GM21825 (cell line): ENCODE data around the gene CD247.

Source experiments
- ATAC-seq: cut with Tn5 transposase; IDR thresholded peaks from one replicate; pipeline ENCODE4 v1.9.1; 2021; ENCODE audit warnings: mild to moderate bottlenecking, moderate library complexity; ENCODE audit not compliant: unreplicated experiment

Gene CD247

DNA sequence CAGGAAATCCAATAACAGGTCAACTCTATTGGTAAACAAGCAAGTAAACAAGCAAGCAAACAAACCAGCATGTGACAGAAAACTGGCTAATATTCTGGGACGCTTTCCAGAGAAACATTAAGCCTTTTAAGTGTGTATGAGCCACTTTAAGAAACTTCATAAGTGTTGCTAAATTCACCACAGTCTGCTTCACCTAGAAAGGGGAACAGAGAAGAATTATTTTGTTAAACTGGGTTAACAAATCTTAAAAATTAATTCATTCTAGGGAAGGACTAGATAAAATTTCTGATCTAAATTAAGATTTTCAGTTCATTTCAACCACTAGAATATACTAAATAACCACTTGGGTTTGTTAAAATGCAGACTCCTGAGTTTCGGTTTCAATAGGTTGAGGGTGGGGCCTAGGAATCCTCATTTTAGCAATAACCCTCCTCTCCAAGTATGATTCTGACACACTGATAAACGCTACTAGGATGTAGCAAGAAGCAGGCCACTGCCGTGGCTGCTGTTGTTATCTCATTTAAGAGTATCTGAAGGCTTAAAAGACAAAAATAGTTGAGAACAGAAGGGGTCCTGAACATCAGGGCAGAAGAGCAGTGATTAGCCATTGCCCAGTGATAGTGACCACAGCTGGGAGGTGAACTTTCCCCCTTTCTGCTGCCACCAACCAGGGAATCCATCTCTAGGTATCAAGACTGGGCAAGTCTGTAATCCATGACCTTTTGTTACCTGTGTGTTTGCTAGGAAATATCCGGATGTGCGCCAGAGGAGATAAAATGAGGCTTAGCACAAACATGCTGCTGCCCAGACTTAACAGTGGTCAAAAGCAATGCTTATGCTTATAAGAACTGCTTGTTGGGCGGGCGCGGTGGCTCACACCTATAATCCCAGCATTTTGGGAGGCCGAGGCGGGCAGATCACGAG, 24.0 kb upstream of the CD247 start:
- no peak for ATAC-seq

GRCh38 chr1:167541610-167542009, 23.3 kb upstream of the CD247 start:
- ATAC-seq, result no peak

GRCh38 chr1:167541003-167541402, 22.7 kb upstream of the CD247 start:
- ATAC-seq, result no peak

- ATAC-seq, result no peak
These were observed 20.3 kb upstream of the CD247 start for GRCh38 chr1:167538657-167539056.

DNA sequence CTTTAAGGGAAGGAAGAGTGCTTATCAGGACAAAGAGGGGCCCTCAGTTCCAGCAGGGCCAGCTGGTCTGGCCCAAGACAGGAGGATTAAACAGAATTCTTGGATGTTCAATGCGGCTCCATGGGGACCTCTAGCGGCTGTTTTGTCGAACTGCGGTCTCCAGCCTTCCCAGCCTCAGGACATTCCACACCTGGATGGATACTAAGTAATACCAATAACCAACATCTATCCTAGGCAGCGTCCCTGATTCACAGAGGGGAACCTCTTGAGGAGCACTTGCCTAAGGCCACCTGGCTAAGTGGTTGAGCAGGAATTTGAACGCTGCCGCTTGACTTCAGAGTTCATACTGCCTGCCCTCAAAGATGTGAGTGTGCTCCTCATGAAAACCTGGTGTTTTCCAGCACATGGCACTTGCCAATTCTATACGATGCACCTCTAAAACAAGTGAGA, 15.5 kb upstream of the CD247 start:
- ATAC-seq, result peak; percentile 58

DNA sequence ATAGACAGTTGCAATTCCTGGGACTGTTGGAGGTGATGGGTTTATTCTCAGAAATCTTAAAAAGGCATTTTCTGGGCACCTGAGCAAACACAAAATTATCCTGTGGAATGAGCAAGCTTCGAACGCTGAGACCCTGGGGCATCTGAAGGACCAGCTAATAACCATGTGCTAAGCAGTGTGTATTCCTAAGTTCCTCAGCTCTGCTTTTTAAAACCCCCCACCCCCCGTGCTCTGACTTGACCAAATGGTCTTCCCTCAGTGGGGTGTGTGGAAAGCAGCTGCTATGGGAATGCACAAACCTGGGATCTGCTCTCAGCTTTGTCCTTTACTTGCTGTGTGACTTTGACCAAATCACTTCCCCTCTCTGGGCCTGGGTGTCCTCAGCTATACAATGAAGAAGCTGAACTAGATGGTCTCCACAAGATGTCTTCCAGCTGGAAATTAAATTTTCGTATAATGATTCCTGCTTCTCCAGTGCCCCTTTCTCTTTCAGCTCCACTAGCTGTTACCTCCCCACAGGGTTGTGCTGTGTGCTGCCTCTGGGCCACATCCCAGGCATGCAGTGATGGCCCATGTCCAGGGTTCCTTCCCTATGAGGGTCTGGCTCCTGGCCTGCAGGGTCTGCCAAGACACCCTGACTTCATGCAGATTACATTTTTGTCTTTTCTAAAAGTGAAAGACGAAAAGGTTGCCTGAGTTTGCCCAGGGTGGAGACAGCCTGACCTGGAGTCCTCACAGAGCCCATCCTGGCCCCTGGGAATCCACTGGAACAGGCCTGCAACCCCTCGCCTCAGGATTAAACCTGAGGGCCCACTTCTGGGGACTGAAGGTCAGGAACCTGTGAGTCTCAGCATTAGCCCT, 14.9 kb upstream of the CD247 start:
- ATAC-seq, result peak; percentile 17

- no peak for ATAC-seq
These were observed 14.0 kb upstream of the CD247 start for GRCh38 chr1:167532375-167532774.

DNA sequence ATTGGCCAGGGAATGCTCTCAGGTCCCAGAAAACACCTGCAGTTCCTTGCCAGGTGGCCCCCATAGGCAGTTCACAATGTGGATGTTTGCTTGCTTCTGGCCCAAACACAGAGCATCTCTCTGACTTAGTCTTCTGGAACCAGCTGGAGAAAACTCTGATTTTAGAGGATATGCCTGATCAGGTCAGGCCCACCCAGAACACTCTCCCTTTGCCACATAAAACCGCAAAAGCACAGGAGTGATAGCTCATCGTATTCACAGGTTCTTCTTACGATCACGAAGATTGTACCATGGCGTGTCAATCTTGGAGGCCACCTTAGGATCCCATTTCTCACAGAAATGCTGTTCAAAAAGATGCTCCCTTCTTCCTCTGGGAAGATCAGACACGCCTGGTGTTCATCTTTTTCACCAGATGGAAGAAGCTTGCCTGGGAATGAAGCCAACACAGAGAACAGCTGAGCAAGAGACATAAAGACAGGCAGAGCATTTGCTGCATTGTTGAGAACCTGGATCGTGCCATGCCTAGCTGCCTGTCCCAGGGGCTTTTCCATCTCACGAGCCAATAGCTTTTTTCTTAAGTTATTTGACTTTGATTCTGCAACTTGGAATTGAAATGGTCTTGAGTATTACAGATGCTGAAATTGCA, 11.6 kb upstream of the CD247 start:
- no peak for ATAC-seq

DNA sequence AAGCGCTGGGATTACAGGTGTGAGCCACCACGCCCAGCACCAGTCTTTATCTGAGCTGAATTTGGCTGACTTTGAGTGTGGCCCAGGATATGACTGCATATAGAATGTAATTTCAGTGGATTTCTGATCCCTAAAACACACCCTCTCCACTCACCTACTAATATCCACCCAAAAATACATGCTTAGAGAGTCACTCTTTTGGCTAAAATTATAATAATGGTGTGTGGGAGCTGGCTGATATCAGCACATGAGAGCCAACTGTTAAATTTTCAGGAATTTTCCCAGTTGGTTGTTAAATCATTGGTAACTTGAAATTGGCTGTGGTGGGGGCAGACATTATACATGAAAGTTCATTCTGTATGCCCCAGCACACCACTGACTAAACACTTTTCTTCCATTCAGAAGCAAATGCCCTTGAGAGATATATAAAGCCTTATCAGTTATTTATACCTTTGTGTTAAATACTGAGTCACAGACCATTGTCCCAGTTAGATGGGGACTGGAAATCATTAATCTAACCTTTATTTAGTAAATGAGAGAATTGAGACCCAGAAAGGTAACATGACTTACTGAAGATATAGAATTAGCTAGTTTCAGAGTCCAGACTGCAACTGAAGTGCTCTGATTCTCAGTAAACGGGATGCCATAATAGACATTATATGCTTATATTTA, 9.9 kb upstream of the CD247 start:
- ATAC-seq, result no peak

GRCh38 chr1:167526667-167527383, 8.5 kb upstream of the CD247 start:
- no peak for ATAC-seq

DNA sequence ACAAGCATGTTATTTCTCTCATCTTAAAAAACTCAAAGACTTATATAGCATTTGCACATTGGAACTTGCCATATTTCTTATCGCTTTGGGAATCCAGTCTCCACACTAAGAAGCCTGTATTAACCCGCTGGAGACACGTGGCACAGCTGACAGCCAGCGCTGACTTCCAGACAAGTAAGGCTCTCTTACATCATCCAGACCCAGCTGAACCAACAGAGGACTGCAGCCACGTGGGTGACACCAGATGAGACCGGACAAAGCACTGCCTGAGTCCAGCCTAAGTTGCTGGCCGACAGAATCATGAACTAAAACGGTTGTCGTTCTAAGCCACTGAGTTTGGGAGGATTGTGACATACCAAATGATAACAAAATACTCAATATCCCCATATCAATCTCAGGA, 6.3 kb upstream of the CD247 start:
- ATAC-seq, result no peak

DNA sequence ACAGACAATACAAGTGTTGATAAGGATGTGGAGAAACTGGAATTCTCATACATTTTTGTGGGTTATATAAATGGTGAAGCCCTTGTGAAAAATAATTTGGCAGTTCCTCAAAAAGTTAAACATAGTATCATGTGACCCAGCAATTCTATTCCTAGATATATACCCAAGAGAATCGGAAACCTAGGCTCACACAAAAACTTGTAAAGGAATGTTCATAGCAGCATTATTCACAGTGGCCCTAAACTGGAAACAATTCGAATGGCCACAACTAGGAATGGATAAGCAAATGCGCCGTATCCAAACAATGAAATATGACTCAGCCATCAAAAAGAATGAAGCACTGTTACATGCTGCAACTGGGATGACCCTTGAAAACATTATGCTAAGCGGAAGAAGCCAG, 3.9 kb upstream of the CD247 start:
- ATAC-seq, result no peak

- no peak for ATAC-seq
These were observed 2.4 kb upstream of the CD247 start for GRCh38 chr1:167520711-167521206.

GRCh38 chr1:167517535-167518330, 596 bp downstream of the CD247 start:
- ATAC-seq, result no peak

DNA sequence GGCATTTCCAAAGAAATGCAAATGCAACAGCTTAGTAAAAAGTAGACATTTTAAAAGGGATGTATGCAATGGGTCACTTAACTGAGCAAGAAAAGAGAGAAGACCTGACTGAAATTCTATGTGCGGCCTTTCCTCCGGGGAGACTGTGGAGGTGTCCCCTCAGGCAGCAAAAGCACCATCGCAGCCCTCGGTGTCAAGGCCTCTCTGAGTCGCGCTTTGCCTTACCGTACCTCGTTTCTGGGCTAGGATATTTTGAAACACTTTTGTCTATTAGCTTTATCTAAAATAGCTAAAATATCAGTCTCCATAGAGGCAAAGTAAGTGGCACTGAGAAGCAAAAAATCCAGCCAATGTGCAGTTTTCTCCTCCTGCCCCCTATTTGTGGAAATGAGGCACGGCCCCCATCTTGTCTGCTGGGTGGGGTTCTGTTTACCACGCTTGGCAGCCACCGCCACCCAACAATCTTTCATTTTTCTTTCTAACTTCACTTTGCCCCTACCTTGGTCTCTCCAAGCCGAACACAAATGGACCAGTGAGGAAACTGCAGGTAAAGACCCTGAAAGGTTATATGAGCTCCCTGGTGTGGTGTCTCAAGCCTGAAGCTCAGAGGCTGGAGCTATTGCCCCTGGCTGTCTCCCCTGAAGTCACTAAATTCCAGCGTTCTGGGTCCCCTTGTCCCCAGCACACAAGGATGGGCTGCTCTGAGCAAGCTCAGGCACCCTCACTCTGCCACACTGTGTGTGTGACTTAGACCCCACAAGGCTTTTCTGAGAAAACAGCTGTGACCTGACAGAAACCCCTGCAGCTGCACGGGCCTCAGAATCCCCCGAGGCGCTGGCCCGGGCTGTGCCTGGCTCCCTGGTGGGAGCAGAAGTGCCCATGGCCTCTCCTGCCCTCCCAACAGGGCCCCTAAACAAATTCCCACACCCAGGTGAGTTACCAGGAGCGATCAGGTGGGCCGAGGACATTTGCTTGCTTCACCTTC, 1.6 kb downstream of the CD247 start:
- ATAC-seq, result no peak

DNA sequence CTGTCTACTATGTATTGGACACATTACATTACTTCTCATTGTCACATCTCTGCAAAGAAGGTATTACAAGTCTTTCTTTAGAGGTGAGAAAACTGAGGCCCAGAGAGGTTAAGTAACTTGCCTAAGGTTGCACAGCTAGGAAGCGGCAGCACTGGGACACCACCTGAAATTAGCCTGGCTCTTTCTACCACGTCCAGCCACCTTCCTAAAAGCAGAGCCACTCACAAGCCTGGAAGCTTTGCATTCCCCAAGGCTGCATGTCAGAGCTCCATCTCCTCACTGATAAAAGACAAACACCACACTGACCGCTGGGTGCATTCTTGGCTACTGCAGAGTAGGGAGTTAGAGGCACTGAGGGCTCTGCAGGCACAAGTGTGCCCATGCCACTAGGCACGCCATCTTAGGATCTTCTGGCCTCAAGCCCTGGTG, 2.4 kb downstream of the CD247 start:
- ATAC-seq, result no peak

- ATAC-seq, result no peak
These were observed 2.9 kb downstream of the CD247 start for GRCh38 chr1:167515461-167515860.

- no peak for ATAC-seq
These were observed 4.0 kb downstream of the CD247 start for GRCh38 chr1:167514288-167514687.
